NCI-H2196 (cell line): ENCODE results near the gene ASPRV1.

ENCODE experiments used
- DNase-seq: peaks from one replicate; lab custom pipeline; 2025; ENCODE audit not compliant: unreplicated experiment; lab: John Stamatoyannopoulos, UW

ASPRV1 gene

DNA sequence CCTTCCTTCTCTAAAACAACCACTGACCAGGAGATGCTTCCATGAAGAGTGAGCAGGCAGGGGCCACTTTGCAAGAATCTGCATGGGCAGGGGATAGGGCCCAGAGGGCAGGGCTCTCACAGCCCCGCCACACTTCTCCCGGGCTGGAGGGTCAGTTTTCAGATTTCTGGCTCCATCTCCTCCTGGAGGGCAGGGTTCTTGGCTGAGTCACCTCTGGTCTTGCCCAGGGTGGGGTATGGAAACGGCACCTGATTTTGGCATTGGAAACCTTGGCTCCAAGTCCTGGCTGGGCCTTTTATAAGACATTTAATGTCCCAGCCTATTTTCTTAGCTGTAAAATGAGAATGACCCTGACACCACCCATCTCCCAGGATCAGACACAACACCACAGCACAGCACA, 27.6 kb upstream of the ASPRV1 start:
- no peak for DNase-seq

DNA sequence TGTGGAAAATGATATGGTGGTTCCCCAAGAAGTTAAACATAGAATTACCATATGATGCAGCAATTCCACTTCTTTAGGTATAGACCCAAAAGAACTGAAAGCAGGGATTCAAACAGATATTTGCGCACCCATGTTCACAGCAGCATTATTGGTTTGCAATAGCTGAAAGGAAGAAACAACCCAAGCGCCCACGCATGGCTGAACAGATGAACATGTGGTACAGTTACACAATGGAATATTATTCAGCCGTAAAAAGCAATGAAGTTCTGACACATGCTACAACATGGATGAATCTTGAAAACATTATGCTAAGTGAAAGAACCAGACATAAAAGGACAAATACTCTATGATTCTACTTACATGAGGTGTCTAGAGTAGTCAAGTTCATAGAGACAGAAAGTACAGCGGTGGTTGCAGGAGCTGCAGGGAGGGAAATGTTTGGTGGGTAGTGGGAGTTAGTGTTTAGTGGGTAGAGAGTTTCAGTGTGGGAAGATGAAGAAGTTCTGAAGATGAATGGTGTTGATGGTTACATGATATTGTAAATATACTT, 26.7 kb upstream of the ASPRV1 start:
- no peak for DNase-seq

DNA sequence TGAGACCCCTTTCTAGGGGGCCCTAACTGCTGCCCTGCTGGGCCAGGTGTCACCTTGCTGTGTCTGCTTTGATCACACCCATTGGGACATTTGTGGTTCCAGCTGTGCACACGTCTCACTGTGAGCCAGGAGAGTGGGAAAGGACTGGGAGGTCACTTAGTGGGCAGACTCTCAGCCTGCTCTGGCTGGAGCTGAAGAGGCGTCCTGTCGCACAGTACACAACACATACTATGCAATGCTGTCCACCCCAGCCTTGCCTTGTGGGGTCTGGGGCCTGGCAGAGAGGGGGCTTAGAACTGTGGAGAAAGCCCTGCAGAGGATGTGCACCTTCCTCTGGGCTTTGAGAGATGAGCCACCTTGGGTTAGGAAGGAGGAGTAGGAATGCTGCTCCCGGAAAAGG, 25.3 kb upstream of the ASPRV1 start:
- DNase-seq, result no peak

DNA sequence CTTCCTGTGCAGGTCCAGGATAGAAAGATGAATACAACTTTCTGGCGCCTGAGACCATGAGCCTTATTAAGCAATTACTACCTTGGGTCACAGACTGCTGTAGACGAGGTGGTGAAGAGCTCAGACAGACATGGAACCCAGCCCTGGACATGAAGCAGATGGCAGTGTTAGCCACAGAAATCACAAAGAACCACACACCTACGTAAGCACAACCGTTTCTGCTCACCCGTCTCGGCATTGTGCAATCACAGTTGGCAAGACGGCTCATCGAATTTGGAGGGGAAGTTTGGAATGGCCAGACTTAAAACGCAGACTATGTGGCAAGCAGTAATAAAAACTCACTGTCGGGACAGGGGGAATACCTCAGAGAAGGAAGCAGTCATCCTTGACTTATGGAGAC, 24.3 kb upstream of the ASPRV1 start:
- no peak for DNase-seq

DNA sequence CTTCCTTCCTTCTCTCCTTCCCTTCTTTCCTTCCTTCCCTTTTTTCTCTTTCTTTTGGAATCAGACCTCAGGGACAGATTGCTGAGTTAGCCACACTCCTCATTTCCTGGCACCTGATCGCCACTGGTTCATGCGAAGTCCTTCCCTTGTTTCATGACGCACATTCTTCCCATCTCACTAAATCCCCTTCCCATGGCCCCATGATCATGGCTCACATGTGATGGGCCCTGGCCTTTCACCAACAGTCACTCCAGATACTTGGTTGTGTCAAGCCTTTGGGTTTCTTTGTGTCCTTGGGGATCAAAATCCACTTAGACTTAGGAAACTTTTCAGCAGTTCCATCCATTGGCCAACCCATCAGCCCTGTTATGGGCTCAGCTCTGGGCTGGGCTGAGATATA, 23.8 kb upstream of the ASPRV1 start:
- DNase-seq, result no peak

DNA sequence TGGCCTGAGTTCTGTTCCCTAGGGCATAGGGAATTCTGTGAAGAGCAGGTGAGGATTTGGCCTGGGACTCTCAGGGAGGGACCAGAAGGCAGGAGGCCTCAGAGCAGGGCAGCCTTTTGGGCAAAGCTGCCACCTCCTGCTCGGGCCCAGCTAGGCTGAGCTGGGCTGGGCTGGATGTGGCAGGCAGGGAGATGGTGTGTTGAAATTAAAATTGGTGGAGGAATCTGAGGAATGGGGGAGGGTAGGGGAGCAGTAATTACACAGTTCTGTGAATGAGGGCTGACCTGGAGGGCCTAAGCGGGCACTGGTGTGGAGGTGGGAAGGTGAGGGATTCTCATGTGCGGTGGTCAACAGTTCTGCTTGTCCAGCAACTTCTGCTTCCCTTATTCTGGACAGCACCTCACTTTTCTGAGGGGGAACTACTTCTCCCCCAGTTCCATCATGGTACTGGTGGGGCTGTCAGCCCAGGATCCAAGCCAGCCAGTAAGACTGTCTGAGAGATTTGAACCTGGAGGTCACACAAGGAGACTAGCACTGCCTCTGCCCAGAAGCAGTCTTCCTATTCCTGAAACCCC, 22.0 kb upstream of the ASPRV1 start:
- no peak for DNase-seq

DNA sequence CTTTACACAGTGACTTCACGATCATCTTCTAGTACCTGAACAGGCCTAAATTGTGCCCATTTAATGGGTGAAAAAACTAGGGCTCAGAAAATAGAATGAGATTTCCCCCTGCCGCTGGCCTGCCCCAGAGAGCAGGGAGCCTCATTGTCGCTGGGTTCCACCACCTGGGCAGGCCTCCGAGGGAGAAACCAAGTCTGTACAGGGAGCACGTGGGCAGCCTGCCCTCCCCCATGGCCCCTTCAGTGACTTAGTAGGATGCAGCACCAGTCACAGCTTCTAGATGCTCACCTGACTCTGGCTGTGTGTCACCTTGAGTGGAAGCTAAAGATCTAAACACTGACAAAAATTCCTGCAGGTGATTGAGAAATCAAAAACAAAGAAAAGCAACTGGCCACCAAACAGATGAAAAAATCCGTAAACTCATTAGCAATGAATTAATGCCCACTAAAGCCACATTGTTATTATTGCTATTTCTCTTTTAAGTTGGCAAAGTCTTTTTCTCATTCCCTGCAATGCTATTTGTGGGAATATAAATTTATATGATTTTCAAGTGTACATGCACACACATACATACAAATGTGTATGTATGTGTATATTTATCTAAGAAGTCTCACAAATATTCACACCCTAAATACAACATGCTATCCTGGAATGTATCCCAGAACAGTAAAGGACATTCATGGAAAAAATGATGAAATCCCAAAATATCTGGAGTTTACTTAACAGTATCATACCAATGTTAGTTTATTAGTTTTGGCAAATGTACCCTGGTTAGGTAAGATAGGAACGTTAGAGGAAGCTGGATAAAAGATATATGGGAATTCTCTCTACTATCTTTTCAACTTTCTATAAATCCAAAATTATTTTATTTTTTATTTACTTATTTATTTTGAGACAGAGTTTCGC, 18.7 kb upstream of the ASPRV1 start:
- no peak for DNase-seq

DNA sequence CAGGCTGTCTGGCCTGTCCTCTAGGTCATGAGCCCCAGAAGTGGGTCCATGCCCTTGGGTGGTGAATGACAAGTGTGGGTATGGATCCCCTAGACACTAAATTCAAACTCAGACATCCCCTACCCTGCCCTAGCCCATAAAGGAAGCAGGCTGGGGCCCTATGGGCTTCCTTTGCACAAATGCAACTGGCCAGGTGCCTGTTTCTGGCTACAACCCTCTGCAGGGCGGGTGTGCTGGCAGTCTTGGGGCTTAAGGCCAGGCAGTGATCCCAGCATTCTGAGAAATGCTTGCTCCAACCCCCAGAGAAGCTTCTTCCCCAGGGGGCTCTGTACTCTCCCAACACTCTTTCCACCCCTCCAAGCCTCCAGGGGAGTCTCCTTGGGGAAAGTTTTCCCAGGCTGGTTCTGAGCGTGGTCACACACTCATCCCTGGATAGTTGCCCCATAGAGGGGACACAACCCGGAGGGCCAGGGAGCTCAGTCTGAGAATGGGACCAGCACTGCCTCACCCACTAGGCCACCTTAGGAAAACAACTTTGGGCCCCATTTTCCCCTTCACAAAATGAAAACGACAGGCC, 16.6 kb upstream of the ASPRV1 start:
- no peak for DNase-seq

DNA sequence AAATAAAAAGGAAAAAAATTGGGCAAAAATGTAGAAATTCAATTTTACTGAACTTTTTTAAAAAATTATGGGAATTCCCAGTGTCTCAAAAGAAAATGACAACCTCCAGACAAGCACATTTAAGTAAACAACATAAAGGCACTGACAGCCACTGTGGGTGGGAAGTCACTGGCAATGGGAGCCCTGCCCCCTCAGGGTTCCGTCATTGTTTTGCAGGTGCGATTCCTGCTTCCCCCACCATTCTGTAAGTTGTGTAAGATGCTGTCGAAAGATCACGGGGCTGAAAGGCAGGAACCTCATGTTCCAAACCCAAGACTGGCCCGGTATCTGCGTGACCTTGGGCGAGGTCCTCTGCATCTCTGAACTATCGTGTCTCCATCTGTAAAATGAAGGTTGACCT, 15.8 kb upstream of the ASPRV1 start:
- DNase-seq, result no peak

DNA sequence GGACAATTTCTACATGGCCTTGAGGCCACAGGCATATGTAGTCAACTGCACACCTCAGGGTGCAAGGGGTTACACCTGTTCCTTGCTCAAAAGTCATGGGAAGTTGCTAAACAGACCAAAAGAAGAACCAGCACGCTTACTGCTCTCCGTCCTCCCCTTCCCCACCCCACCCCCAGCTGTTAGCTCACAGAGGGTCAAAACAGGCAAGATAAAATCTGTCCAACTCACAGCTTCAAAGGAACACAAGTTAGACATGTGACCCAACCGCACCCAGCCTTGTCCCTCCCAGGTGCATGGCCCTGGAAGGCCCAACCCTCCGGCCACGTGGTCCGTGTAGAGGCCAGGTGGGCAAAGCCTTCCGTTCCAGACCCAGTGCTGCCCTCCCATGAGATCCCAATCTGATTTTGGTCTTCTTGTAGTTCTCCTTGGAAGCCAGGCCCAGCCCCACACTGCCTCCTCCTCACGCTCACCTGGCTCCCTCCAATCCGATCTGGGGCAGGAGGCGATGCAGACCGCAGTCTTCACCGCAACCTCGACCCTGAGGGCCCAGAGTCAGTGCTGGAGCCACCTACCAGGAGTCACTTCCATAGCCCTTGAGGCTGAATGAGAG, 14.5 kb upstream of the ASPRV1 start:
- no peak for DNase-seq

DNA sequence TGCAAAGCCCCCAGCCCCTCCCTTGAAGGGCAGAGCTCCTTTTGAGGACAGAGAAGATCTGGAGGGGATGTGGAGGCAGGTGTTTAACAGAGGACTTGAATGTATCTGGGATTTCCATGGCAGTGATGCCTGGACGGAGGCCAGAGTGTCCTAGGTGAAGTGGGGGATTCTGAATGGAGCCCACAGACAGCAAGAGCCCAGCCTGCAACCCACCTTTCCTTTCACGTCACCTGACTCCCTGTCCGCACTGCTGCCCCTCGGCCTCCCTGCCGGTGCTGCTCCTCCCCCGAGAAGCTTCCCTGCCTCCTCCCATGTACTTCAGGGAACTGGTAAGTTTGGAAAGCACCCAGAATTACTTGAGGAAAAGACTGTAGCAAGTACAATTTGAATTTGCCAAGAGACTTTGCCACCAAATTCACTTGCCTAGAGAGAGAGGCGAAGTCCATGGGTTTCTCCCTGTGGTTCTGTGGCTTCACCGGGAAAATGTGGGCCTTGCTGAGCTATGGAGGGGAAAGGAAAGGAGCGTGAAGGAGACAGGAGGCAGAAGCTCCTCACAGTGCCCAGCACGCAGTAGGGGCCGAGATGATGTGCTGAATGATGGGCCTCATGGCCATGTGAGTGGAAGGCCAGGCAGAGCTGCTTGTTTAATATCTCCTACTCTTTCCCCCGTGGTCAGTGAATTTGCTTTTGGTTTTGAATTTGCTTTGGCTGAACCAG, 13.9 kb upstream of the ASPRV1 start:
- no peak for DNase-seq

DNA sequence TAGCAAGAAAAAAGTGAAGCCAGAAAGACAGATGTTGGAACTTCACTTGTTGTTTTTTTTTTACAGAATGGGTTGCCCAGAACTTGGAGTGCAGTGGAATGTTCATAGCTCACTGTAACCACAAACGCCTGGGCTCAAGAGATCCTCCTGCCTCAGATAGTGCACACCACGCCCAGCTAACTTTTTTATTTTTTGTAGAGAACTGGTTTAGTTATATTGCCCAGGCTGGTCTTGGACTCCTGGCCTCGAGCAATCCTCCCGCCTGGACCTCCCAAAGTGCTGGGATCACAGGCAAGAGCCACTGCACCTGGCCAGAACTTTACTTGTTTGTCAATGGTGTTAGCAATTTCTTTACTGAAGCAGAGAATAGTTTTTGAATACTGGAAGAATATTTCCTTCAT, 11.9 kb upstream of the ASPRV1 start:
- DNase-seq, result no peak

DNA sequence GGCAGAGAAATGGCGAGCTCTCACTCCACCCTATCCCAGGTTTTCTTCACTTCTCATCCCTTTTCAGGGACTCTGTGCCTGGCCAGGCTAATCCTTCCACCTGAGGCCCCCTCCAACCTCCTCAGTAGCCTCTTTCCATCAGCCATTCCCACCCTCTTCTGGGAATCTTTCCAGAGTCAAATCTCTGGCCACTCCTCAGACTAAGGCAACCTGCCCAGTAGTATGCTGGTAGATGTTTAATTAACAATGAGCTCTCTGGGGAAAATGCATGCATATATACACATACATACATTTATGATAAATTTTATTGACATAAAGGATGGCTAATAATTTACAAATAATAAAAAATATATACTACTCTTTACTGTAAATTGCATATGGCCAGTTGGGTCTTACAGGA, 11.4 kb upstream of the ASPRV1 start:
- no peak for DNase-seq

DNA sequence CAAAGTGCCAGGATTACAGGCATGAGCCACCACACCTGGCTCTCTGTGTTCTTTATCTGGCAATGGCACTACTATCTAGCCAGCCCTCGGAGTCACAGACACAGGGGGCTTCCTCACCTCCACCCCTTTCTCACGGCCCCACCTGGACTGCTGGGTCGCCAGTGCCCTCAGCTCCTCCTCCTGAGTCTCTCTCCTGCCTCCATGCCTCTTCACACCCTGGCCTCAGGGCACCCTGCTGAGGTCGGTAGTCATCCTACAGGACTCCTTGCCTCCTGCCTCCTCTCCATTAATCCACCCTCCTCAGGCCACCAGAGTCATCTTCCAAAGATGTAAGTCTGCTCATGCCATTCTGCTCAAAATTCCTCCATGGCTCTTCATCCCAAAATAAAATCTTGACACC, 8.6 kb upstream of the ASPRV1 start:
- DNase-seq, result no peak

DNA sequence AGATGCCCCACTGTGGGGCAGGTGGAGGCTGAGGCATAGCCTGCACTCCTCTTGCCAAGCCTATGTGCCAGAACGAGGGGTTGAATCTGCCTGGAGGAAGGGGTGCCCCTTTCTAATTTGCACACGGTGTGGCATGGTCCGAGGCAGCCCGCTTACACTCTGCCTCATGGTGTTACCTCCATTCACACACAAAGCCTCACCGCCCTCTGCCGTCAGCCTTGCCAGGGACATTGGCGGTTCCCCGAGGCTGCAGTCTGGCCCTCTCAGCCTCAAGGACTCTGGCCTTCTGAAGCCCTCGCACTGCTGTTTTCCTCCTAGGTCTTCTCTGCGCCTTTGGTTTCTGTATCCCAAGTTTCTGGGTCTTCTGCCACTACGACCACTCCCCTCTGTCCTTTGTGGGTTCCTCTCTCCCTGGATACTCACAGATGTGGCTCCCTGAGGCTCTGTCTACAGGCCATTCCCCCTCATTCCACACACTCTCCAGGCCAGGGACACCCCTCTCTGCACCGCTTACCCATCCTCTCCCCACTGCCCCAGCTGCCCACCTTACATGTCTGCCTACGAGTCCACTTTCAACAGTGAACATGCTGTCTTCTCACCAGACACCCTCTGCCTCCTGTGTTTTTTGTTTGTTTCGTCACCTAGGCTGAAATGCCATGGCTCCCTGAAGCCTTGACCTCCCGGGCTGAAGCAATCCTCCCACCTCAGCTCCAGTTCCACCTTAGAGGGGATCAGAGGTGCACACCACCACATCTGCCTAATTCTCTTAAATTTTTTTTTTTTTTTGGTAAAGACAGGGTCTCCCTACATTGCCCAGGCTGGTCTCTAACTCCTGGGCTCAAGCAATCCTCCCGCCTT, 7.9 kb upstream of the ASPRV1 start:
- DNase-seq, result no peak

DNA sequence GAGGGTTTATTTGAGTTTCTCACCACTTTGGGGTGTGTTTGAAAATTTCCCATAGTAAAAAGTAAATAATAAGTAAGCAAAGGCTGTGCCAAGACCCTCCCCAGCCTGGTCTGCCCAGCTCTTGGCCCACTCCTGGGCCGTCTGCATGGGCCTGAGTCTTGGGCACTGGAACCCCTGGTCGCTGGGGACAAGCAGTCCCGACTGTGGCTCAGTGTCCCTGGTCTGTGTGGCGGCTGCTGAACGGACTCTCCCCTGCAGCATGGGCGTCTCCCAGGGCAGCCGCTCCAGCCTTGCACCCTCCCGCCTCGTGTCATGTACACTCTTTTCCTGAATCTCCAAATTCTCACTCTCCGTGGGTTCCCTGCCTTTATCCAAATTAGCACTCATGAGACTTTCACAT, 7.2 kb upstream of the ASPRV1 start:
- no peak for DNase-seq

DNA sequence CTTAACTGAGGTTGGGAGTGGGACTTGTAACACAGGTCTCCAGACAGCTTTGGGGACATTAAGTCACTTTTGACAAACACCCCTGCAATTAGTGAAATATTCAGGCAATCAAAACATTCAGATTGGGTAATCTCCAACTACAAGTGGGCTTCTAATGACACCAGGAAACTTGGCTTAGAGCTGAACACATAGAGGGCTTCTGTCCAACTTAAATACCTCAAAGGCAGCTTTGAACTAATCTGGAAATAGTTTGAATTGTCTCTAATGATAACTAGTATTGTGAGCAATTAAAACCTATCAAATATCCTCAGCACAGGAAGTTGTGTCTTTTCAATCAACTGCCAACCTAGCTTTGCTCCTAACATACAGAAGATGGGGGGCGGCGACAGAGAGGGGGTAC, 5.1 kb upstream of the ASPRV1 start:
- no peak for DNase-seq

DNA sequence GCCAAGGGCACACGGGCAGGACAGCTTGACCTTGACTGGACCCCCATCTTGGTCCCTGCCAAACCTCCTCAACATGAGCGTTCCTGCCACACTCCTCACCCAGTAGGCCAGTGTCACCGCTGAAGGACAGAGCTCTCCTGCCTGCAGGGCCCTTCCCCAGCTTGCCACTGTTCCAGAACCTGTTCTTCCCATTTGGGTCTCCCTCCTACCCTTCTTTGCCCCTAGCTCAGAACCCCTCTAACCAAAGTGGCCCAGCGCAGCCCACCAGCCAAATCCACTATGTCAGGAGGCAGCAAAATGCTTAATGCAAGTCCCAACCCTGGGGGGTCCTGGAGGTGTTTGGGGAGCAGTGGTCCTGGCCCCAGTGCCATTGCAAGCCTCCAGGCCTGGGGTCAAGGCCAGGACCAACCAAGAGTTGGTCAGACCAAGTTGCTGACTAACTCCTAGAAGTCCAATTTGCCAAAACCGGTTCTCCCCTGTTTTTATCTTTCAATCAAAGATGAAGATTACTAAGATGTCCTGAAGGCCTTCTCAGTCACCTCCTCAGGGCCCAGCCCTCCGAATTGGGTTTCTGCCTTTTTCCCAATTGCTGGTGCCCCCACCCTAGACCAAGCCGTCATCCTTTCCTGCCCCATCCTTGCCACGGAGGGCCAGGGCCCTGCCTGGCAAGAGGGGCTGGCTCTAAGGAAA, 4.5 kb upstream of the ASPRV1 start:
- no peak for DNase-seq

DNA sequence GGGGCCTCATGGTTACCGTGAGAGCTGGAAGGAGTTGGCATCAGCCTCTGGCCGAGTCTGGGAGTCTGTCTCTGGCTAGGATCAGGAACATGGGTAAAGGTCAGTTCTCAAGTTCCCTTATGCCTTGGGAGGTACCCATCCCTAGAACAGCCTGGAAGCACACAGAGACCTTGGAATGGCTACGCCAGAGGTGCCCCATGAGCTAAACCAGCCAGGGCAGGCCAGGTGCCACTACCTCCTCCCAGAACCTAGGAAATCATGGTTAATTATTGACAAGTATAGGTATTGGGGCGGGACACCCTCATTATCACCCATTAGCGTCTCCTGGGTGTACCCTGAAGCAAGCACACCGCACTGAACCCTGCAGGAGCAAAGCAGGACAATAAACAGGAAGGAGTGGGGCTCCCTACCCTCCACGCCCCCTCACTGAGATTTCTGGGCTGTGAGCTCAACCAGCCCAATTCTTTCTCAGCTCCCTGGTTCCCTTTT, 3.0 kb upstream of the ASPRV1 start:
- no peak for DNase-seq
